Uterus (tissue), 4 donors: ENCODE measurements around the gene RPL36. TPM values are rescaled to one million over a fixed set of nuclear protein-coding genes. Genes with fewer than 3 reads are reported as not detected.

Experiments used
- DNase-seq, 2 donors: peaks; one replicate each; pipeline ENCODE4 v3.0.0-alpha.2; 2019 to 2020
- H3K27ac ChIP-seq, 2 donors: fragments of 200-600 bp; sonication (generic); 1 replicate in 1 of 2; 2 replicates in 1 of 2; pipeline ENCODE4 v1.5.1; 2016 to 2018
- H3K27me3 ChIP-seq, 2 donors: fragments of 200-600 bp; sonication (generic); one replicate each; pipeline ENCODE4 v1.5.1; 2018 to 2019; ENCODE audit warnings: control low read depth in 1 of 2
- H3K36me3 ChIP-seq, 2 donors: fragments of 200-600 bp; sonication (generic); one replicate each; pipeline ENCODE4 v1.5.1; 2019; ENCODE audit warnings: control low read depth in 1 of 2
- H3K4me1 ChIP-seq, 2 donors: fragments of 200-600 bp; sonication (generic); one replicate each; pipeline ENCODE4 v1.5.1; 2018 to 2019; ENCODE audit warnings: control low read depth in 1 of 2
- H3K4me3 ChIP-seq, 2 donors: fragments of 200-600 bp; sonication (generic); 1 replicate in 1 of 2; 2 replicates in 1 of 2; pipeline ENCODE4 v1.5.1; 2018 to 2019; ENCODE audit warnings: mild to moderate bottlenecking in 1 of 2
- H3K9me3 ChIP-seq, 2 donors: fragments of 200-600 bp; sonication (generic); one replicate each; pipeline ENCODE4 v1.5.1; 2019; ENCODE audit warnings: control low read depth in 1 of 2
- CTCF ChIP-seq, 4 experiments: fragments of 200-600 bp in 2 of 4; fragments of 450-650 bp in 2 of 4; sonication (generic) in 2 of 4; IDR thresholded peaks; one replicate each; pipeline ENCODE4 v1.5.1; 2016 to 2019; ENCODE audit warnings: antibody characterized with exemption in 4 of 4, mild to moderate bottlenecking in 2 of 4, moderate library complexity in 1 of 4
- POLR2A ChIP-seq, 2 donors: fragments of 450-650 bp; IDR thresholded peaks; one replicate each; pipeline ENCODE4 v1.6.1; 2016; ENCODE audit warnings: antibody characterized with exemption in 2 of 2, mild to moderate bottlenecking in 1 of 2, moderate library complexity in 1 of 2
- intact Hi-C: fragments of 100-400 bp; cut with DNase I; formaldehyde crosslinking; loops from one replicate; pipeline ENCODE4 v1.15.1; 2023; ENCODE audit warnings: low total_unique reads
- total RNA-seq, 4 donors: library from RNA; depleted of rRNA in 3 of 4; stranded (reverse); fragments of >200 nt in 3 of 4; gene quantifications; one replicate each; pipeline versions ENCODE4 v1.1.0 to v1.2.4, GENCODE V29; 2014 to 2023
- donor health status: DM: yes; HTN: yes; CAD: no.

Gene RPL36
- total RNA-seq, 4 donors from 2014 or later, result 269 to 1,645 (median 565) TPM

GRCh38 chr19:5665781-5666513 lies 24.1 kb upstream of the RPL36 start:
- Histone ChIP-seq H3K9me3 (no peaks in the 10 kb centered on the region), H3K27ac (no peak overlapping the region), H3K4me3 (no peak overlapping the region), H3K36me3 (no peaks in the 10 kb centered on the region), H3K27me3 (no peaks in the 10 kb centered on the region), H3K4me1 (no peaks in the 10 kb centered on the region)
- TF ChIP-seq CTCF (IDR thresholded peaks at IDR 0.05) (no peak), POLR2A (IDR thresholded peaks at IDR 0.05) (no peak)
- no peak for DNase-seq
- intact Hi-C loops, result no loop called here

- Histone ChIP-seq H3K27me3 (no peaks in the 10 kb centered on the region), H3K4me3 (no peak overlapping the region), H3K4me1 (no peaks in the 10 kb centered on the region), H3K36me3 (no peaks in the 10 kb centered on the region), H3K27ac (no peak overlapping the region), H3K9me3 (no peaks in the 10 kb centered on the region)
- TF ChIP-seq POLR2A (IDR thresholded peaks at IDR 0.05) (no peak), CTCF (IDR thresholded peaks at IDR 0.05) (no peak)
- DNase-seq, result no peak
- intact Hi-C loops, result no loop called here
Measured at GRCh38 chr19:5666921-5667610, 23.0 kb upstream of the RPL36 start.

- H3K27me3 ChIP-seq, result no peaks in the 10 kb centered on the region
- DNase-seq, result no peak
- intact Hi-C loops, result no loop called here
- H3K4me1 ChIP-seq, result no peaks in the 10 kb centered on the region
- no peaks in the 10 kb centered on the region for H3K9me3 ChIP-seq
- no peak overlapping the region for H3K4me3 ChIP-seq
- H3K36me3 ChIP-seq, result no peaks in the 10 kb centered on the region
- no peak for TF ChIP-seq POLR2A (IDR thresholded peaks at IDR 0.05)
- no peak for TF ChIP-seq CTCF (IDR thresholded peaks at IDR 0.05)
- H3K27ac ChIP-seq, result no peak overlapping the region
Measured at GRCh38 chr19:5667751-5668271, 22.3 kb upstream of the RPL36 start.

GRCh38 chr19:5669212-5669611 lies 20.9 kb upstream of the RPL36 start:
- Histone ChIP-seq H3K36me3 (no peaks in the 10 kb centered on the region), H3K4me3 (no peak overlapping the region), H3K9me3 (no peaks in the 10 kb centered on the region), H3K4me1 (no peaks in the 10 kb centered on the region), H3K27ac (no peak overlapping the region), H3K27me3 (no peaks in the 10 kb centered on the region)
- DNase-seq, result no peak
- intact Hi-C loops, result no loop called here
- no peak for TF ChIP-seq CTCF (IDR thresholded peaks at IDR 0.05)
- no peak for TF ChIP-seq POLR2A (IDR thresholded peaks at IDR 0.05)

- no peak for DNase-seq
- intact Hi-C loops, result loop anchor here (10.0 kb wide), 1 partner anchor 47 kb away; the partner anchor contains the start of genes SAFB and SAFB2
- Histone ChIP-seq H3K4me3 (no peak overlapping the region), H3K9me3 (no peaks in the 10 kb centered on the region), H3K27me3 (no peaks in the 10 kb centered on the region), H3K36me3 (no peaks in the 10 kb centered on the region), H3K27ac (no peak overlapping the region), H3K4me1 (no peaks in the 10 kb centered on the region)
- TF ChIP-seq POLR2A (IDR thresholded peaks at IDR 0.05) (no peak), CTCF (IDR thresholded peaks at IDR 0.05) (no peak)
Measured at GRCh38 chr19:5671600-5671999, 18.5 kb upstream of the RPL36 start.
